ENCODE data around the gene GBA2. TPM values are rescaled to one million over a fixed set of nuclear protein-coding genes. Genes with fewer than 3 reads are reported as not detected.

Gene GBA2
- polyA plus RNA-seq, 3 donors, result 18.1 to 130 (median 26.4) TPM

GRCh38 chr9:35690294-35690613 is 58.8 kb downstream of the GBA2 start:
- Histone ChIP-seq H3K4me2 (replicated peaks; ENCODE audit: extremely low read depth, low read length, poor library complexity, severe bottlenecking) (peak overlapping the region; percentile 90), H2AFZ (ENCODE audit: insufficient read depth, low read depth, low read length, poor library complexity, severe bottlenecking) (peak overlapping the region; percentile 94), H3K27ac (ENCODE audit: low read depth in 1 of 2, low read length in 2 of 2) (no peak overlapping the region), H4K20me1 (ENCODE audit: insufficient read depth, low read length) (no peaks in the 10 kb centered on the region), H3K4me3 (replicated peaks in 1 of 3; ENCODE audit: low read depth in 2 of 3, low read length in 3 of 3) (peak overlapping the region; percentile 86 to 93 (median 90)), H3K27me3 (ENCODE audit: control insufficient read depth in 2 of 2, insufficient read depth in 2 of 2, low read length in 2 of 2) (peaks cover 0 to 15% of the 10 kb centered on the region in 2 donors), H3K36me3 (replicated peaks in 1 of 2; ENCODE audit: control insufficient read depth in 1 of 2, insufficient read depth in 2 of 2, low read length in 2 of 2) (no peaks in the 10 kb centered on the region), H3K9me3 (replicated peaks in 1 of 2; ENCODE audit: control insufficient read depth in 1 of 2, insufficient read depth in 1 of 2, low read length in 2 of 2) (no peaks in the 10 kb centered on the region), H3K4me1 (ENCODE audit: control insufficient read depth in 1 of 2, insufficient read depth in 2 of 2, low read length in 2 of 2) (peaks cover 14 to 21% of the 10 kb centered on the region in 2 donors), H3K79me2 (ENCODE audit: insufficient read depth, low read length) (no peaks in the 10 kb centered on the region), H3K9ac (ENCODE audit: insufficient read depth, low read length, poor library complexity, severe bottlenecking) (peak overlapping the region; percentile 75)
- peak in 1 of 3 donors; percentile 12 for DNase-seq
- no peaks in the 10 kb centered on the region for H3K36me3 Mint-ChIP-seq
- intact Hi-C loops (cut with micrococcal nuclease), result loop anchor here in 1 of 2 donors (10.0 kb wide), 1 partner anchor 45 kb away; no protein-coding TSS in a partner anchor
- H3K4me3 Mint-ChIP-seq, result peak overlapping the region; percentile 82 to 91
- H3K27ac Mint-ChIP-seq, result no peak overlapping the region
- under 1% methylated on average over 21 of the region's 21 CpGs for WGBS (ENCODE audit: insufficient coverage)
- H3K4me1 Mint-ChIP-seq, result peaks cover 10% of the 10 kb centered on the region
- TF ChIP-seq, protein P1, sequence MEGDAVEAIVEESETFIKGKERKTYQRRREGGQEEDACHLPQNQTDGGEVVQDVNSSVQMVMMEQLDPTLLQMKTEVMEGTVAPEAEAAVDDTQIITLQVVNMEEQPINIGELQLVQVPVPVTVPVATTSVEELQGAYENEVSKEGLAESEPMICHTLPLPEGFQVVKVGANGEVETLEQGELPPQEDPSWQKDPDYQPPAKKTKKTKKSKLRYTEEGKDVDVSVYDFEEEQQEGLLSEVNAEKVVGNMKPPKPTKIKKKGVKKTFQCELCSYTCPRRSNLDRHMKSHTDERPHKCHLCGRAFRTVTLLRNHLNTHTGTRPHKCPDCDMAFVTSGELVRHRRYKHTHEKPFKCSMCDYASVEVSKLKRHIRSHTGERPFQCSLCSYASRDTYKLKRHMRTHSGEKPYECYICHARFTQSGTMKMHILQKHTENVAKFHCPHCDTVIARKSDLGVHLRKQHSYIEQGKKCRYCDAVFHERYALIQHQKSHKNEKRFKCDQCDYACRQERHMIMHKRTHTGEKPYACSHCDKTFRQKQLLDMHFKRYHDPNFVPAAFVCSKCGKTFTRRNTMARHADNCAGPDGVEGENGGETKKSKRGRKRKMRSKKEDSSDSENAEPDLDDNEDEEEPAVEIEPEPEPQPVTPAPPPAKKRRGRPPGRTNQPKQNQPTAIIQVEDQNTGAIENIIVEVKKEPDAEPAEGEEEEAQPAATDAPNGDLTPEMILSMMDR (IDR thresholded peaks at IDR 0.05), result no peak
- H3K9me3 Mint-ChIP-seq, result peaks cover 0 to 3% (median 0%) of the 10 kb centered on the region in 7 donors
- H3K27me3 Mint-ChIP-seq (ENCODE audit: low read depth in 3 of 3), result peaks cover 4 to 25% (median 6%) of the 10 kb centered on the region in 3 donors

DNA sequence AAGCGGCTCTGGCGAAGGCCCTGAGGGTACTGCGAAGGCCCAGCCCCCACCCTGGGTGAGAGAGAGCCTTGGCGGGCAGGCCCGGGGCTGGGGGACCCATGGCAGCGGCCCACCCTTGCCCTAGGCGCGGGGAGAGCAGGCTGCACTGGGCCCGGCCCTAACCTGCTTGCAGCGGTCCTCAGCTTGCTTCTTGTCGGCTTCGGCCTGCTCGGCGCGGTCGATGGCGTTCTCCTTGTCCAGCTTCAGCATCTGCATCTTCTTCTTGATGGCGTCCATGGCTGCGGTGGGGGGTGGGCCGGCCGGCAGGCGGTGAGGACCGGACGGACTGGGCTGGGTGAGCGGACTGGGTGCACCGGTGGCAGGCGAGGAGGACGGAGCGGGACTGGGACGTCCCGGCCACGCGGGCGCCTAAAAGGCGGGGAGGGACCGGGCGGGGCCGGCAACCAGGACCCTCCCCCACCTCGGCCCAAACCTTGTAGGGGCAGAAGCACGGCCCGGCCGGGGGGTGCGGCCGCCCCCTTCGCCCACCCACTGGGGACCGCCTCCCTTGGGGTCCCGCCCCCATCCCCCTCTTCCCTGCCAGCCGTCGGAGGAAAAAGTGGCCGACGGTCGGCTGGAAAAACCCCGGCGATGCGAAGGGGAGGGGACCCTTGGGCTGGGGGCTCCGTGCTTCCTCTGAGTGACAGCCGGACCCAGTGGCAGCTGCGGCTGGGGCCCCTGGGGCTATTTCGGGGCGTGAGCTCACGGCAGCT is 59.3 kb downstream of the GBA2 start, which contains the start of gene TPM2:
TPM2 (minus strand) TSS at position 384 of the 752 bp plus-strand sequence; CDS start at position 276, 108 bp downstream.
- peaks cover 14 to 21% of the 10 kb centered on the region in 2 donors for H3K4me1 ChIP-seq (ENCODE audit: control insufficient read depth in 1 of 2, insufficient read depth in 2 of 2, low read length in 2 of 2)
- H3K9me3 ChIP-seq (replicated peaks in 1 of 2; ENCODE audit: control insufficient read depth in 1 of 2, insufficient read depth in 1 of 2, low read length in 2 of 2), result no peaks in the 10 kb centered on the region
- H3K27me3 ChIP-seq (ENCODE audit: control insufficient read depth in 2 of 2, insufficient read depth in 2 of 2, low read length in 2 of 2), result peaks cover 0 to 15% of the 10 kb centered on the region in 2 donors
- no peaks in the 10 kb centered on the region for H4K20me1 ChIP-seq (ENCODE audit: insufficient read depth, low read length)
- peak within 1 kb of the TSS in 1 of 2 donors; percentile 36 for H3K27ac ChIP-seq (ENCODE audit: low read depth in 1 of 2, low read length in 2 of 2)
- WGBS (ENCODE audit: insufficient coverage), result 34% methylated on average over 46 of the region's 61 CpGs
- no peak for DNase-seq
- Mint-ChIP-seq H3K27me3 (ENCODE audit: low read depth in 3 of 3) (peaks cover 4 to 25% (median 6%) of the 10 kb centered on the region in 3 donors), H3K4me1 (peaks cover 10% of the 10 kb centered on the region), H3K36me3 (no peaks in the 10 kb centered on the region), H3K4me3 (peak within 1 kb of the TSS; percentile 88 to 91), H3K9me3 (peaks cover 0 to 3% (median 0%) of the 10 kb centered on the region in 7 donors), H3K27ac (peak within 1 kb of the TSS in 3 of 7 donors; percentile 33 to 60 (median 38))
- no peaks in the 10 kb centered on the region for H3K79me2 ChIP-seq (ENCODE audit: insufficient read depth, low read length)
- H3K36me3 ChIP-seq (replicated peaks in 1 of 2; ENCODE audit: control insufficient read depth in 1 of 2, insufficient read depth in 2 of 2, low read length in 2 of 2), result no peaks in the 10 kb centered on the region
- intact Hi-C loops (cut with micrococcal nuclease), result loop anchor here in 1 of 2 donors (10.0 kb wide), 1 partner anchor 45 kb away; no protein-coding TSS in a partner anchor
- peak within 1 kb of the TSS; percentile 75 for H3K9ac ChIP-seq (ENCODE audit: insufficient read depth, low read length, poor library complexity, severe bottlenecking)
- TF ChIP-seq, protein P1 (IDR thresholded peaks at IDR 0.05), result no peak
- H3K4me3 ChIP-seq (replicated peaks in 1 of 3; ENCODE audit: low read depth in 2 of 3, low read length in 3 of 3), result peak within 1 kb of the TSS; percentile 86 to 93 (median 90)
- H2AFZ ChIP-seq (ENCODE audit: insufficient read depth, low read depth, low read length, poor library complexity, severe bottlenecking), result peak within 1 kb of the TSS; percentile 94
- peak within 1 kb of the TSS; percentile 90 for H3K4me2 ChIP-seq (replicated peaks; ENCODE audit: extremely low read depth, low read length, poor library complexity, severe bottlenecking)

Measured in CD14-positive monocyte (primary cell).